GM23248 (cell line): ENCODE data around the gene NGDN. TPM values are rescaled to one million over a fixed set of nuclear protein-coding genes. Genes with fewer than 3 reads are reported as not detected.

Experiments
- DNase-seq: peaks from one replicate; pipeline ENCODE4 v3.0.0-alpha.2; 2015
- H2AFZ ChIP-seq: fragments of 200-600 bp; sonication (generic); 2 replicates; pipeline ENCODE4 v1.6.1; 2016; ENCODE audit warnings: antibody characterized with exemption
- H3F3A ChIP-seq: fragments of 200-600 bp; sonication (generic); 2 replicates; pipeline ENCODE4 v1.6.1; 2016; ENCODE audit warnings: mild to moderate bottlenecking, antibody characterized with exemption, mixed run types; ENCODE audit not compliant: insufficient read depth
- H3K27ac ChIP-seq: fragments of 200-600 bp; sonication (generic); 2 replicates; pipeline ENCODE4 v1.5.1; 2016; ENCODE audit warnings: mild to moderate bottlenecking
- H3K27me3 ChIP-seq: fragments of 200-600 bp; sonication (generic); replicated peaks from 2 replicates; pipeline ENCODE4 v1.6.1; 2016; ENCODE audit warnings: mild to moderate bottlenecking; ENCODE audit not compliant: insufficient read depth
- H3K36me3 ChIP-seq: fragments of 200-600 bp; sonication (generic); 2 replicates; pipeline ENCODE4 v1.6.1; 2016; ENCODE audit warnings: low read depth, mild to moderate bottlenecking
- H3K4me1 ChIP-seq: fragments of 200-600 bp; sonication (generic); 2 replicates; pipeline ENCODE4 v1.6.1; 2016; ENCODE audit warnings: mild to moderate bottlenecking; ENCODE audit not compliant: insufficient read depth
- H3K4me2 ChIP-seq: fragments of 200-600 bp; sonication (generic); one replicate; pipeline ENCODE4 v1.6.1; 2016; ENCODE audit warnings: mild to moderate bottlenecking; ENCODE audit not compliant: unreplicated experiment
- H3K4me3 ChIP-seq: fragments of 200-600 bp; sonication (generic); 2 replicates; pipeline ENCODE4 v1.5.1; 2016; ENCODE audit warnings: mild to moderate bottlenecking
- H3K79me2 ChIP-seq: fragments of 200-600 bp; sonication (generic); 2 replicates; pipeline ENCODE4 v1.6.1; 2016; ENCODE audit warnings: mild to moderate bottlenecking; ENCODE audit not compliant: insufficient read depth
- H3K9ac ChIP-seq: fragments of 200-600 bp; sonication (generic); 2 replicates; pipeline ENCODE4 v1.6.1; 2016; ENCODE audit warnings: mild to moderate bottlenecking
- H3K9me2 ChIP-seq: fragments of 200-600 bp; sonication (generic); 2 replicates; pipeline ENCODE4 v1.6.1; 2016; ENCODE audit warnings: mixed run types, mild to moderate bottlenecking, moderate library complexity; ENCODE audit not compliant: insufficient read depth
- H3K9me3 ChIP-seq: fragments of 200-600 bp; sonication (generic); one replicate; pipeline ENCODE4 v1.6.1; 2017; ENCODE audit warnings: low read depth
- H4K20me1 ChIP-seq: fragments of 200-600 bp; sonication (generic); 2 replicates; pipeline ENCODE4 v1.6.0; 2016; ENCODE audit not compliant: insufficient read depth
- EZH2 ChIP-seq: fragments of 200-600 bp; sonication (generic); IDR thresholded peaks from 2 replicates; pipeline ENCODE4 v1.6.1; 2018; ENCODE audit warnings: antibody characterized with exemption, mild to moderate bottlenecking; ENCODE audit not compliant: insufficient read depth, poor library complexity, severe bottlenecking
- EZH2phosphoT487 ChIP-seq: fragments of 200-600 bp; sonication (generic); IDR thresholded peaks from 2 replicates; pipeline ENCODE4 v1.6.1; 2018; ENCODE audit warnings: antibody characterized with exemption, moderate library complexity, mild to moderate bottlenecking, low read depth; ENCODE audit not compliant: insufficient read depth
- WGBS, 2 experiments: methylation state at CpG; one replicate each; pipeline ENCODE4 v1.1.6; 2015 to 2017; ENCODE audit warnings: low lambda C conversion rate in 2 of 2, low coverage in 1 of 2; ENCODE audit errors: missing lambda C conversion rate in 2 of 2; 5-methylcytosine and 5-hydroxymethylcytosine counted together
- in situ Hi-C: fragments of 300-500 bp; cut with MboI; formaldehyde crosslinking; loops from 2 replicates; pipeline ENCODE4 v1.15.0; 2020
- polyA plus RNA-seq: library from polyadenylated mRNA; unstranded; fragments of >200 nt; fragmentation: Nextera tagmentation; extraction: Ambion mirVana; gene quantifications from 2 replicates; pipeline ENCODE4 v1.2.1, GENCODE V29; 2016
- total RNA-seq: library from RNA; depleted of rRNA; stranded (reverse); fragments of >200 nt; shearing (Covaris generic); gene quantifications from 2 replicates; pipeline ENCODE4 v1.2.3, GENCODE V29; 2014

NGDN gene
- total and polyA plus RNA-seq, 2 experiments from 2014 or later = 25.9 to 39.9 TPM

- in situ Hi-C loops = no loop called here
Observed at GRCh38 chr14:23520899-23521533, 51.5 kb downstream of the NGDN start.

GRCh38 chr14:23521785-23522640, 52.5 kb downstream of the NGDN start:
- Histone ChIP-seq H3K9ac (no peak overlapping the region), H3K36me3 (no peaks in the 10 kb centered on the region), H3K27me3 (no peaks in the 10 kb centered on the region), H3K9me3 (no peaks in the 10 kb centered on the region), H3K4me1 (no peaks in the 10 kb centered on the region), H4K20me1 (no peaks in the 10 kb centered on the region), H2AFZ (no peak overlapping the region), H3F3A (no peaks in the 10 kb centered on the region), H3K9me2 (no peaks in the 10 kb centered on the region), H3K79me2 (no peaks in the 10 kb centered on the region), H3K4me2 (no peak overlapping the region), H3K27ac (no peak overlapping the region), H3K4me3 (no peak overlapping the region)
- DNase-seq = no peak
- TF ChIP-seq EZH2 (no peak), EZH2phosphoT487 (no peak)
- 87 to 95% methylated on average over 17 to 20 of the region's 20 CpGs for WGBS, 2 experiments
- in situ Hi-C loops = no loop called here

More at GRCh38 chr14:23520899-23521533, 51.5 kb downstream of the NGDN start:
- no peak overlapping the region for H3K27ac ChIP-seq
- H3K36me3 ChIP-seq = no peaks in the 10 kb centered on the region
- DNase-seq = no peak
- WGBS, 2 experiments = 81 to 84% methylated on average over 11 to 14 of the region's 14 CpGs
- H3K9me2 ChIP-seq = no peaks in the 10 kb centered on the region
- no peaks in the 10 kb centered on the region for H3K27me3 ChIP-seq
- H3K4me2 ChIP-seq = no peak overlapping the region
- TF ChIP-seq EZH2 = no peak
- no peak for TF ChIP-seq EZH2phosphoT487
- H2AFZ ChIP-seq = no peak overlapping the region
- H3F3A ChIP-seq = no peaks in the 10 kb centered on the region
- H3K4me1 ChIP-seq = no peaks in the 10 kb centered on the region
- H4K20me1 ChIP-seq = no peaks in the 10 kb centered on the region
- H3K4me3 ChIP-seq = no peak overlapping the region
- H3K79me2 ChIP-seq = no peaks in the 10 kb centered on the region
- H3K9me3 ChIP-seq = no peaks in the 10 kb centered on the region
- H3K9ac ChIP-seq = no peak overlapping the region

GRCh38 chr14:23522643-23523198, 53.2 kb downstream of the NGDN start:
- no peaks in the 10 kb centered on the region for H3K9me2 ChIP-seq
- H4K20me1 ChIP-seq = no peaks in the 10 kb centered on the region
- no peak overlapping the region for H3K4me3 ChIP-seq
- no peaks in the 10 kb centered on the region for H3K79me2 ChIP-seq
- TF ChIP-seq EZH2 (no peak), EZH2phosphoT487 (no peak)
- no peaks in the 10 kb centered on the region for H3K27me3 ChIP-seq
- H3K27ac ChIP-seq = no peak overlapping the region
- H3K9ac ChIP-seq = no peak overlapping the region
- H3K4me1 ChIP-seq = no peaks in the 10 kb centered on the region
- in situ Hi-C loops = no loop called here
- 69 to 74% methylated on average over 9 of the region's 9 CpGs for WGBS, 2 experiments
- DNase-seq = no peak
- H2AFZ ChIP-seq = no peak overlapping the region
- no peaks in the 10 kb centered on the region for H3F3A ChIP-seq
- H3K9me3 ChIP-seq = no peaks in the 10 kb centered on the region
- H3K36me3 ChIP-seq = no peaks in the 10 kb centered on the region
- H3K4me2 ChIP-seq = no peak overlapping the region

- H3K4me2 ChIP-seq = no peak overlapping the region
- H3K9me3 ChIP-seq = no peaks in the 10 kb centered on the region
- no peak overlapping the region for H2AFZ ChIP-seq
- H3K4me3 ChIP-seq = no peak overlapping the region
- no peaks in the 10 kb centered on the region for H3K79me2 ChIP-seq
- H3K4me1 ChIP-seq = no peaks in the 10 kb centered on the region
- 80 to 86% methylated on average over 16 of the region's 16 CpGs for WGBS, 2 experiments
- no peaks in the 10 kb centered on the region for H3F3A ChIP-seq
- H4K20me1 ChIP-seq = no peaks in the 10 kb centered on the region
- in situ Hi-C loops = no loop called here
- no peaks in the 10 kb centered on the region for H3K9me2 ChIP-seq
- no peak overlapping the region for H3K27ac ChIP-seq
- no peaks in the 10 kb centered on the region for H3K27me3 ChIP-seq
- no peak for TF ChIP-seq EZH2
- no peak for TF ChIP-seq EZH2phosphoT487
- H3K9ac ChIP-seq = no peak overlapping the region
- H3K36me3 ChIP-seq = no peaks in the 10 kb centered on the region
- DNase-seq = no peak
Observed at GRCh38 chr14:23523229-23524016, 53.9 kb downstream of the NGDN start.
